HG03571 (cell line): ENCODE results near the gene CPT2.
A peak's percentile ranks its signal among the peaks of the same experiment; 100 is the strongest.

ENCODE experiments used
- ATAC-seq: cut with Tn5 transposase; IDR thresholded peaks from one replicate; pipeline ENCODE4 v1.9.1; 2021; ENCODE audit not compliant: unreplicated experiment

Gene CPT2

GRCh38 chr1:53196485-53197290 lies at the start of gene CPT2:
CPT2 (plus strand) TSS chr1:53196824; CDS start chr1:53196944, 120 bp downstream.
- peak; percentile 99 for ATAC-seq

DNA sequence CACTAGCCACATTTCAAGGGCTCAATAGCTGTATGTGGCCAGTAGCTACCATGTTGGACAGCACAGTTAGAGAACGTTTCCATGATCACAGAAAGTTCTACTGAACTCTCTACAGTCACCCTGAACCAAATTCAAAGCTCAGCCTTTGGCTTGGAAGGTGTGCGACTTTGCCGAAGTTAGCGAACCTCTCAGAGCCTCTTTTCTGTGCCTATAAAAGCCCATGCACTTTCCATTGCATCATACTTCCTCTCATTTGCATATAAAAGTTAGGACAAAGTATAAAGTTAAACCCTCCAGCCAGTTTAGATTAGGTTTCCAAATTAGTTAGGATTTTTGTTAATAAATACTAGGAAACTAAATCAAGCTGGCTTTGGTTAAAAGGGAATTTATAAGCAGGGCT lies 49.5 kb upstream of the CPT2 start:
- no peak for ATAC-seq

GRCh38 chr1:53148123-53148522 lies 48.5 kb upstream of the CPT2 start:
- ATAC-seq = no peak

DNA sequence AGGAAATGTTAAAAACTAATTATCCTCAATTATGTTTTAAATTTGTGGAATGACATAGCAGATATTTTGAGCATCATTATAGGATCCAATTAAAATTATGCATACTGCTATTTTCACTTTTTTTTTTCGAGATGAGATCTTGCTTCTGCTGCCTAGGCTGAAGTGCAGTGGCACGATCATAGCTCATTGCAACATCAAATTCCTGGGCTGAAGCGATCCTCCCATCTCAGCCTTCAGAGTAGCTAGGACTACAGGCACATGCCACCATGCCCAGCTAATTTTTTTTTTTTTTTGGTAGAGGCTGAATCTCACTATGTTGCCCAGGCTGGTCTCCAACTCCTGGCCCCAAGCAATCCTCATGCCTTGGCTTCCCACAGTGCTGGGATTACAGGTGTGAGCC lies 42.9 kb upstream of the CPT2 start:
- no peak for ATAC-seq

GRCh38 chr1:53154859-53155438 lies 41.7 kb upstream of the CPT2 start:
- ATAC-seq = no peak

DNA sequence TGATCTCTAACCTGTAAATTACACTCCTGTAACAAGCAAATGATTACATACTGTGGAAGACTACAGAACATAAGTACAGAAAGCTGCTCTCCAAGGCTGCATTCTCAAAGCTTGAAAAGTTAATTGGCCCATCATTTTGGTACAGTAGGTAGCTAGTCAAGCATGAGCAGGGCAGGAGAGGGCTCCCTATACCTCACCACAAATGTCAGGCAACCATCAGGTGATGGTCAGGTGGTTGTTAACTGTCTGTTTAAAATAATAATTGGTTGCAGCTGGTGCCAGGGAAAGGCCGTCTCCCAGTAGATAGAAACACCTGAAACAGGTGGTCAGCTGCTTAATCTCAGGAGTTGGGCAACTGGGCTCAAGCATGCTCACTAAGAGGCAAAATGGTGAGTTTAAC lies 41.1 kb upstream of the CPT2 start:
- no peak for ATAC-seq

DNA sequence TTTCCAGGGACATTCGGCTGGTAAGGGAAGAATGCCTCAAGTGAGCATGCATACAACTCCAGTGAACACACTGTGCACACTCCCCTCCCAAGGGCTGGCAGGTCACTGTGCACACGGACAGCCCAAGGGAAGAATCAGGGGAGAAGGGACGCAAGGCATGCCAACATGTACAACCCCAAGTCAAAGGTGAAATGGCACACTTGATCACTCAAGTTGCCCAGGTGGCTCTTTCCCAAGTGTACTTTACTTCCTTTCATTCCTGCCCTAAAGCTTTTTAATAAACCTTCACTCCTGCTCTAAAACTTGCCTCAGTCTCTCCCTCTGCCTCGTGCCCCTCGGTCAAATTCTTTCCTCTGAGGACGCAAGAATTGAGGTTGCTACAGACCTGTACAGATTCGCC lies 40.7 kb upstream of the CPT2 start:
- ATAC-seq = no peak

GRCh38 chr1:53156783-53157182 lies 39.8 kb upstream of the CPT2 start:
- no peak for ATAC-seq

- ATAC-seq = no peak
Measured at GRCh38 chr1:53158900-53159299, 37.7 kb upstream of the CPT2 start.

DNA sequence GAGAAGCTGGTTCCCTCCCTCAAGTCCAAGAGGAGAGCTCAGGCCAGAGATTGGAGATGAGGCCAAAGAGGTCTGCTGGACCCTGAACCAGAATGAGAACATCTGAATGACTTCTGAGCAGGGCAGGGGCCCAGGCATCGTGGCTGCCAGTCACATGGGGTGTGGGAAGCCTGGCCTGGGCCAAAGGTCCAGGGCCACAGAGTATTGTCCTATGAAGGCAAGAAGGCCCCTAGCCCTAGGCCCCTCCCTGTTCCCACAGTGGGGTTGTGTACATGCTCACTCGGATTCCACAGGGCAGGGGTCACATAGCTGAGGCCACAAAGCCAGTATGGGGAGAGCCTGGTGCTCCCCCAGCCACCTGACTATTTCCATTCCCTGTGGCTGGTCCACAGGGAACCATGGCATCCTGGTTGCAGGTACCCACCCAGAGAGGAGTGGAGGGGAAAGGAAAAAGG lies 35.7 kb upstream of the CPT2 start:
- ATAC-seq = no peak

GRCh38 chr1:53162621-53163020 lies 34.0 kb upstream of the CPT2 start:
- ATAC-seq = no peak

DNA sequence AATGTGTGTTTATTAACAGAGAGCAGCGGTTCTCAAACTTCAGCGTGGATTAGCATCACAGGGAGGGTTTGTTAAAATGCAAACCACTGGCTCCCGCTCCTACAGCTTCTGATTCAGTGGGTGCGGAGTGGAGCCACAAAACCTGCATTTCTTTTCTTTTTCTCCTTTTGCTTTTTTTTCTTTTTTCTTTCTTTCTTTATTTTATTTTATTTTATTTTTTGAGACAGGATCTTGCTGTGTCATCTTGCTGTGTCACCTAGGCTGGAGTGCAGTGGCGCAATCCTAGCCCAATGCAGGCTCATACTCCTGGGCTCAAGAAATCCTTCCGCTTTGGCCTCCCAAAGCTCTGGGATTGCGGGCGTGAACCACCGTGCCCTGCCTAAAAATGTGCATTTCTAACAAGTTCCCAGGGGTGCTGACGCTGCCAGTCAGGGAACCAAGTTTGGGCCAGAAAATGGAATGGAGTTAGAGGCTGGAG lies 33.3 kb upstream of the CPT2 start:
- no peak for ATAC-seq

DNA sequence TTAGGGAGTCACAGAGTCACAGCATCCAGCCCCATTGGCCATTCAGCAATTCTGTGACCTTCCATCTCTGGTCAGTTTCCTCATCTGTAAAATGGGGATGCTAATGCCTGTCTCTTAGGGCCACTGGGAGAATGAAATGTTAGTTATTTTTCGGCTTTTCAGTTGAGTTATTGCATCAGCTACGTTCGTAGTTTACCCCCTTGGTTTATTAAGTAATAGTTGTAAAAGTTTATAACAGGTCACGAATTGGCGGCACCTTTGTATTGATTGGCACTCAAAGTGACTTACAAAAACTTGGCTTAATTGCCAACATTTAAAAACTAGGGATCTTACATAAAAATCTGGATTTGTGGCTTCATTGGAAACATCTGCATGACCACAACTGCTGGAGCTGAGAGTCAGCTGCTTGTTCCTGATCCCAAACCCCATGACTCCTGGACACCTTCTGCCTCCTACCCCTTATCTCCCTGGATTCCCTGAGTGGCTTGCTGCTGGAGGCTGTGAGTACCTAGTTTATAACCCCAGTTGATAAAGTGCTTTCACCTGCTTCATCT lies 31.1 kb upstream of the CPT2 start:
- no peak for ATAC-seq

DNA sequence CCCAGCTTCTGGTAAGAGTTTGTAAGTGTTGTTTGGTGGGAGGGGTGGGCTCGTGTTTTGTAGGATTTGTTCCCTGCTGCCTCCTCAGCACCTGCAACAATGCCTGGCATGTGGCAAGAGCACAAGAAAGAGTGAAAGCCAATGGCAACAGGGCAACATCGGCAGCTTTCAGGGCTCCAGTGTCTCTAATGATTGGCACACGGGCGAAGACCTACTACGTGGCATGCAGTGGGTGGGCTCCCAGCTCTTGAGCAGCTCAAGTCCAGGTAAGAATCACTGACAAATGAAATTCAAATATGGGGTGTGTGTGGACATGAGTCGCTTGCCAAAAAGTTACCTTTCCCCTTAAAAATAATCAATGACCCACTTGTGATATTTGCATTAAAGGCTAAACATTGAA lies 30.3 kb upstream of the CPT2 start:
- ATAC-seq = no peak

- no peak for ATAC-seq
Measured at GRCh38 chr1:53166912-53167311, 29.7 kb upstream of the CPT2 start.

- ATAC-seq = no peak
Measured at GRCh38 chr1:53172426-53173128, 24.0 kb upstream of the CPT2 start.

DNA sequence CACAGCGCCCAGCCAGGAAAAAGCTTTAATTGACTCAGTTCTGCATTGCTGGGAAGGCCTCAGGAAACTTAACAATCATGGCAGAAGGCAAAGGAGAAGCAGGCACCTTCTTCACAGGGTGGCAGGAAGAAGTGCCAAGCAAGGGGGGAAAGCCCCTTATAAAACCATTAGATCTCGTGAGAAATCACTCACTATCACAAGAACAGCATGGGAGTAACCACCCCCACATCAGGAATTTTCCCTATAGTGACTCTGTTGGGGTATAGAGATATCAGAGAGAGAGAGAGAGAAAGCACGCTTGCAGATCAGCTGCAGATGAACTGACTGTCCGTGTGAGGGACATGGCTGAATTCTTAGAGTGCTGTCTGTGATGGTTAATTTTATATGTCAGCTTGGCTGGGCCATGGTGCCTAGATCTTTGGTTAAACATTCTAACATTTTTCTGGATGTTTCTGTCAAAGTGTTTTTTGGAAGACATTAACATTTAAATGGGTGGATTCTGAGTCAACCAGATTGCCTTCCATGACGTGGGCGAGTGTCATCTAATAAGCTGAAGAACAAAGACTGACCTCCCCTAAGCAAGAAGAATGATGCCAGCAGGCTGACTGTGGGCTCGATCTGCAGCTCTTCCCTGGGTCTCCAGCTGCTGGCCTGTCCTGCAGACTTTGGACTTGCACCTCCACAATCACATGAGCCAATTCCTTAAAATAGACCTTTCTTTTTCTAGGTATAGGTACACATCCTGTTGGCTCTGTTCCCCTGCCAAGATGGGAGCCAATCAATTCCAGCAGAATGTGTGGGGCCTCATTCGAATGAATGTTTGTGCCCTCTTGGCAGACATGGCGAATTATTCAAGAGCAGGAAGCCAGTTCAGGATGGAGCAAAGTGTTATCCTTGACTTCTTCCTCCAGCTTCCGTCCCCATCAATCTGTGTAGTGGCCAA lies 21.4 kb upstream of the CPT2 start:
- ATAC-seq = no peak

DNA sequence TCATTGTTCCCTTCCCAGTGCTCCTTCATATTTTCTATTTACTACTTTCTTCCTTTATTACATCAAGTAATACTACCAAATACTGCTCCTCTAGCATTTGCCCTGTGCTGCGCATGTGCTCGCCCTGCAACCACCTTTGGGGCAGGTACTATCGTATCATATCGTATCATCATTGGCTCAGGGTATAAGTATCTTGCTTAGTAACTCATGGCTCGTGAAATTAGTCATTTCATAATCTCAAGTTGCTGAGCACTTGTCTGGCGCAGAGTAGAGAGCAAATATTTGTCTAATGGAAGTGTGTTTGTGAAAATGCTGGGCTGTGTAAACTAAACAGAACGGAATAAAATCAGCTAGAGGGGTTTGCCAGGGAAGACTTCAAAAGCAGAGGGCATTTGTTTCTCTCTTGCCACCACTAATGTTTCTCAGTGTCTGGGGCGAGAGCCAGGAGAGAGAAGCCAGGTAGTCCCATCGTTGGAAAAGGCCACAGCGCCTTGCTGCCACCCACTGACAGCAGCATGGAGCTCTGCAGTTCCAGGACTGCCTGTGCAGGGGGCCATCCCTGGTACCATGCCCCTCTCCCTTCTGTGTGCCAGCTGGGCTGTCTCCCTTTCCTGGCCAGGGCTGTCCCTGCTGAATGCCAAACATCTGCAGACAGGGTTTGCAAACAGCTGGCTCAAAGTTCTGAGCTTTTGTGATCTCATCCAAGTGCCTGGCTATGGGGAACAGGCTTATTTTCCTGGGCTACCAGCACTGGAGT lies 20.0 kb upstream of the CPT2 start:
- no peak for ATAC-seq

DNA sequence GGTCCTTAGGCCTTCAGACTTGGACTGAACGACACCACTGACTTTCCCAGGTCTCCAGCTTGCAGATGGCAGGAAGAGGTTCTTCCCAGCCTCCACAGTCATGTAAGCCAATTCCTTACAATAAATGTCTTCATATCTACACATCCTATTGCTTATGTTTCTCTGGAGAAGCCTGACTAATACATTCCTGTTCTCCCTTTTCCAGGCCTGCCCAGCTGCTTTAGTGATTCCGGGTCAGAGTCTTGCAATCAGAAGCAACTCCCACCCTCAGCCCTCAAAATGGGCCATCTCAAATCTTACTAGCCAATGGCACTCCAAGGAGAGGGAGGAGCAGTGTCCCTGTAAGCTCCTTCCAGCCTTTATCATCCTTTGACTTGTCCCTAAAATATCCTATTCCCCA lies 16.4 kb upstream of the CPT2 start:
- ATAC-seq = no peak

DNA sequence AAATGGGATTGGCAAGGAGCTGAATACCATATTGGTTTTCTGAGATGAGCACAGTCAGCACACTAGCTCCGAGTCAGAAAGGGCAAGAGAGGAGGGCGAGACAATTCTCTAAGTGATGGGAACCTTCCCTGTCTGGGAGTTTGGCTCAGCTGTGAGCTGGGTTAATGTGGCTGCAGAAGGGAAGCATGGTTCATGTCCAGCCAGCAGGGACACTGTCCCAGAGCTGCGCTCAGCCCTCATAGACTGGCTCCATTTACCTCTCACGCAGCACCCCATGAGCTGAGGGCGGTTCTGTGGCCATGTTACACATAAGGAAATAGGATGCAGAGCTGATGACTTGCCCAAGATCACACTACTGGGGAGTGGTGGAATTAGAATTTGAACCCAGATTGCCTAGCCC lies 15.7 kb upstream of the CPT2 start:
- no peak for ATAC-seq
